Measurements from ENCODE around the gene FHAD1.
"Not testable (repeated sequence)": the region's sequence is repeated elsewhere in the genome, so short reads cannot be mapped to it uniquely, and the experiment has no call there.

Gene FHAD1

DNA sequence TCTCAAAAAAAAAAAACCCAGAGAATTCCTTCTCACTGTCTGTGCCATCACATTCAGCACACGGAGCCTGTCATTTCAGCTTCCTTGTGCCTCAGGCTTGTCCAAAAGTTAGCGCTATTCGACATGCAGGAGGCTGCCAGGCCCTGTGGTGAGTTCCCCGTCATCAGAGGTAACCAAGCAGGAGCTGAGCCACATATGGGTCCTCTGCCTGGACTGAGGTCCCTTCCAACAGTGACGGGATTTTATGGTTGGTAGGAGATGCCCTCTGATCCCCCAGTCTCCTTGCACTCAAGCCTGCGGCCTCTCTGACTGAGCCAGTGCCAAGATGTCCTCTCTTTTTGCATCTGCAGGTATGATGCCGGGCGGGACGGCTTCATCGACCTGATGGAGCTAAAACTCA is 178.5 kb downstream of the FHAD1 start:
- DNase-seq, result no peak

DNA sequence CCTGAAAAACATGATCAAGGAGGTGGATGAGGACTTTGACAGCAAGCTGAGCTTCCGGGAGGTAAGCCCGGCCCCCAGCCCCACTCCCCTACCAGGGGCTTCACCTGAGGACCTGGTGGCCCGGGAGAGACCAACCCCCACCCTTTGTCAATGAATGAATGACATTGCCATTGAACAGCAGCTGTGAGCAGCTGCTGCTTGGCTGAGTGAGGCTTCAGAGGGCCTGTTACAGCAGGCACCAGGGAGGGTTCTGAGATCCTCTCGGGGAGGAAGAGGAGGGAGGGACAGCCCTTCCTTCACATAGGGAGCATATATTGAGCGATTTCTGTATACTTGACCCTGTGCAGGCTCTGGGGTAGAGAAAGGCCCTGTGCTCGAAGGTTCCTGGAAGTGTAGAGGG is 178.9 kb downstream of the FHAD1 start:
- no peak for DNase-seq

DNA sequence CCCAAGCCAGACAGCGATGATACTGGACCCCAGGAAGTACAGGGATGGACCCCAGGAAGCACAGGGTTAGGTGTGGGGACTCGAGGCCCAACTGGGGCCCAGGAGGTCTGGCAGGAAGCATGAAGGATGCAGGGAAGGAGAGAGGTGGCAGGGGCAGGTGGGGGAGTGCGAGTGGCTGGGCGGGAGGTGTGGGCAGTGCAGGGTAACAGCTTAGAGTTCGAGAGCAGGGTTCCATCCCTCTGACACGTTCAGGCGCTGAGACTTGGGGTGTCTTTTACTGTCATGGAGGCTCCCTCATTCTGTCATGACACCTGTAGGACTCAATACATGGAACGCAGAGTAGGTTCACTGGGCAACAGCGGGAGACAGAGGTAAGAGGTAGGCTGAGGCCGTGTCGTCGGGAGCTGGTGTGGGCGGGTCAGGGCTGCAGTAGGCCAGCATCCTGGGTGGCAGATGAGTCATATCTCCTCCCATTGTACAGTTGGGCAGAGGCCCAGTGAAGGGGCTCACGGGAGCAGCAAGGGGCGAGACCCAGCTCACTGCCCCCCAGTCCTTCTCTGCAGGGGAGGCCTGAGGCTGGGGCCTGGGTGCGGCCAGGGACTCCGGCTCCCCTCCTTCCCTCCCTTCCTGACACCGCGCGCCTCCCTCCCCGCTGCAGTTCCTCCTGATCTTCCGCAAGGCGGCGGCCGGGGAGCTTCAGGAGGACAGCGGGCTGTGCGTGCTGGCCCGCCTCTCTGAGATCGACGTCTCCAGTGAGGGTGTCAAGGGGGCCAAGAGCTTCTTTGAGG is 179.7 kb downstream of the FHAD1 start:
- DNase-seq, result no peak

DNA sequence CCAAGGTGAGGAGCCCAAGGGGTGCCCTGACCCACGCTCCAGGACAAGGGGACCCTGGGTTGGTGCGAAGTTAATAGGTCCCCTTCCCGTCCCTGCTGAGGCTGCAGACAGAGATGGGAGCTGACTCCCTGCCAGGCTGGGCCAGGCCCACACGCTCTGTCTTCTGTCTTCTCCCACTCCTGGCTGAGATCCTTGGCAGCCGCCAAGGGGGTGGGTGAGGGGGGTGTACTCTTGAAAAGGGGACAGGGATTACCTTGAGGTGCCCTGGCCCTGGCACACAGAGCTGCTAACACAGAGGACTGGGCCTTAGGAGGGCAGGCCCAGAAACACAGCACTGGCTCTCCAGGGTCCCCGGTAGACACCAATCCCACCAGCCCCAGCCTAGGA is 180.2 kb downstream of the FHAD1 start:
- no peak for DNase-seq

DNA sequence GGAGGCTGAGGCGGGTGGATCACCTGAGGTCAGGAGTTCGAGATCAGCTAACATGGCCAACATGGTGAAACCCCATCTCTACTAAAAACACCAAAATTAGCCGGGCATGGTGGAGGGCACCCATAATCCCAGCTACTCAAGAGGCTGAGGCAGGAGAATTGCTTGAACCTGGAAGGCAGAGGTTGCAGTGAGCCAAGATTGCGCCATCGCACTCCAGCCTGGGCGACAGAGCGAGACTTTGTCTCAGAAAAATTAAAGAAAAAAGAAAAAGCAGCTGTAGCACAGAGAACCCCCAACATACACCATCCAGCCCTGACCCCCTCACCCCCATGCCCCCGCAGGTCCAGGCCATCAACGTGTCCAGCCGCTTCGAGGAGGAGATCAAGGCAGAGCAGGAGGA is 181.2 kb downstream of the FHAD1 start:
- not testable (repeated sequence) for DNase-seq

DNA sequence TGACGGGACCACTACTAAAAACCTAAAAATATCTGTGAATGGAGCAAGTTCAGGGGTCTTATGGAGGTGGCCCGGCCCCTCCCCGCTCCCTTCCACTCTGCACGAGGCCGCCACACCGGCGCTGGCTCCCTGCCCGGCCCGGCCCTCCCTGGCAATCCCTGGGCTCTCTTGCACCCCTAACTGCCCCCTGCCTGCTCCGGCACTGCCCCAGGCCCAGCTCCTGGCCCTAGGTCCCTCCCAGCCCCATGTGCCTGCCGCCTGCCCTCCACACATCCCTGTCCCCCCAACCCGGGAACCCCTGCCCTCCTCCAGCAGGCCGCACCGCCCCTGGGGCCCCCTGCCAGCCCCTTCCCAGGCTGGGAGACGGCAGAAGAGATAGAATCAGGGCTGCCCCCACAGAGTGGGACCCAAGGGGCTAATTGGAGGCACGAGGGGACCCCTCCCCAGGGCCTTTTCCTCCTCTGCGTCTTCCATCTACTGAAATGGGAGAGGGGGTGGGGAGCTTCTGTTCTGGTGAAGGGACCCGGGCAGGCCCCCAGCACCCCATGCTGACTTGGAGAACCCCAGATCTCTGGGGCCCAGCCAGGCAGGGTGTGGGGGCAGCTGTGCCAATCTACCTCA is 181.9 kb downstream of the FHAD1 start:
- DNase-seq, result no peak

DNA sequence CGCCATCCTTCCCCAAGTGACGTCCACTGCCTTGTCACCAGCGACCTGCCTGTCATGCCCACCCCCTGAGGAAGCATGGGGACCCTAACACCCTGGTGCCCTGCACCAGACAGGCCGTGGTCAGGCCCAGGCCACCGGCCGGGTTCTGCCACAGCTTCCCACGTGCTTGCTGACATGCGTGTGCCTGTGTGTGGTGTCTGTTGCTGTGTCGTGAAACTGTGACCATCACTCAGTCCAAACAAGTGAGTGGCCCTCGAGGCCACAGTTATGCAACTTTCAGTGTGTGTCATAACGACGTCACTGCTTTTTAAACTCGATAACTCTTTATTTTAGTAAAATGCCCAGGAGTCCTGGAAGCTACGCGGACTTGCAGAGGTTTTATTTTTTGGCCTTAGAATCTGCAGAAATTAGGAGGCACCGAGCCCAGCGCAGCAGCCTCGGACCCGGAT is 182.7 kb downstream of the FHAD1 start:
- DNase-seq, result no peak

DNA sequence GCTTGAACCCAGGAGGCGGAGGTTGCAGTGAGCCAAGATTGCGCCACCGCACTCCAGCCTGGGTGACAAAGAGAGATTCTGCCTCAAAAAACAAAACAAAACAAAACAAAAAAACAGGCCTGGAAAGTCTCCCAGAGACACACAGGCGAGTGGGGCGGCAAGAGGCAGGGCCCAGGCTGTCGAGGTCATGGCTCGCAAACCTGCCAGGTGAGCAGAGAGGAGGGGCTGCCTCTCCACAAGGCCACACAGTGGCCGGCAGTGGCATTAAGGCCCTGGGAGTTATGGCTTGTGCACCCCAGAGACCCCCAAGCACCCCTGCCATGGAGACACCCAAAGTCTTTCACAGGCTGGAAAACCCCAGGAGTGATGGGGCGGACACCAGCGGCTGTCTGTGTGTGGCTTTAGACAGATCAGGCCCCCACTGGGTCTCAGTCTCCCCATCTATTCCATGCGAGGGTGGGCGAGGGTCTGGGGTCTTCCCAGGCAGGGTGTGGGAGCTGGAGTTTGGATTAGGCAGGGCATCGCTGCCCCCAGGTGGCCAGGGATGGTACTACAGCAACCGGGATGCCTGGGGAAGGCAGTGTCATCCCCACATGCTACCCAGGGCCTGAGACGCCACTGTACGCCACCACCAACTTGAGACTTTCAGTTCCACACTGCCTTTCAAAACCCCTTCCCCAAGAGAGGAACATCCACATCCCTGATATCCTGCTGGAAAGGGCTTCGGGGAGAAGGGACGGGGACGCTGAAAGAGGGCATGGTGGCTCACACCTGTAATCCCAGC is 184.0 kb downstream of the FHAD1 start:
- DNase-seq, result no peak

DNA sequence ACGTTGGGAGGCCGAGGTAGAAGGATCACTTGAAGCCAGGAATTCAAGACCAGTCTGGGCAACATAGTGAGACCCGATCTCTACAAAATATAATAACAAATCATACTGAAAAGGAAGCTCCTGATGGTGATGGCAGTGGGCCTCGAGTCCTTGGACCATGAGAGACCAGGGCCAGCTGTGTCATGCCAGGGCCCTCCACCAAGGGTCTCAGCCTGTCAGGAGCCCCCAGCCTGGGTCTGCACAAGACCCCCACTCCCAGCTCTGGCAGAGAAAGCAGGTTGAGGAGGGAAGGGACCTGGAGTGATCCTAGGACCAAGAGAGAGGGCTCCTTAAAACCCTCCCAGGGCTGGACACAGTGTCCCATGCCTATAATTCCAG is 184.5 kb downstream of the FHAD1 start:
- no peak for DNase-seq

DNA sequence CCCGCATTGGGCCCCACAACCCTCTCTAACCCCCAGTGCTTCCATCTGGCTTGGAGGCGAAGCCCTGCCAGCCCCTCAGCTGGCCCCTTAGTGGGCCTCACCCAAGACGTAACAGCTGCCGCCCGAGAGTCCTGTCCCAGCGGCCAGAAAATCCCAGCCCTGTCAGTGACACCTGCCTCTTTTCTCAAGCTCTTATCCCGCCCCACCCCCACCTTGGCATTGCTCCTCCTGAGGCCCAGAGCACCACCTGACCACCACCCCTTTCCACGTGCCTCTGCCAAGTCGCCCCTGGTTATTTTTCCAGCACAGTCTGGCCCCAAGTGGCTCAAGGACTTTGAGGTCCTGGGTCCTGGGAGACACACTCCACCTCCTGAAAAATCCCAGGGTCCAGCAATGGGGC is 185.3 kb downstream of the FHAD1 start:
- DNase-seq, result no peak

DNA sequence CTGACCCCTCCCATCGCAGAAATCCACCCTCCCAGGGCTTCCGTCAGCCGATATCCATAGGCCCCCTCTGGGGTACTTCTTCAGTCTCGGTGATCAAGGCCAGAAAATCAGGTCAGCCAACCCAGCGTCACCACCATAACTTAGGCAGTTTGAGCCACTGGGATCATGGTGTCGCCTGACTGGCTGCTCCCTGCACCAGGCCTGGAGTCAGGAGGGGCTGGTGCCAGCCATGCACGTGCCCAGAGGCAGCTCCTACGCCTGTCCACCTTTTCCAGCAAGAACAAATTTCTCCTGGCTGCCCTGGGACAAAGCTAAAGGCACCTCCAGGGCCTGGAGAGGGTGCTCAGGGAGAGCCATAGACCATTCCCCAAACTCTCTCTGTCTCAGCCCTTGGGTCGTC is 186.4 kb downstream of the FHAD1 start:
- DNase-seq, result no peak

DNA sequence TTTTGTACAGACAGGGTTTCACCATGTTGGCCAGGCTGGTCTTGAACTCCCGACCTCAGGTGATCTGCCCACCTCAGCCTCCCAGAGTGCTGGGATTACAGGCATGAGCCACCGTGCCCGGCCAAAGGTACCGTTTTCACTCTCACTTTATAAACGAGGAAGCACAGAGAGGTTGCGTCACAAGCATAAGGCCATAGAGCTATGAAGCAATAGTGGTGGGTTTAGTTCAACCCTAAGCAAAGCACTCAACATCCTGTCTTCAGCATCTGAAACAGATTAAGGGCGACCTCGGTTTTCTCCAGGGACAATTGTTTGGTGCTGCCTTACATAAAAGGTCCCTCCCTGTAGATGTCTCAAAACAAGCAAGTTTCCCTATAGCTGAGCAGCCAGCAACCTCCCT is 187.7 kb downstream of the FHAD1 start:
- peak; percentile 95 for DNase-seq

DNA sequence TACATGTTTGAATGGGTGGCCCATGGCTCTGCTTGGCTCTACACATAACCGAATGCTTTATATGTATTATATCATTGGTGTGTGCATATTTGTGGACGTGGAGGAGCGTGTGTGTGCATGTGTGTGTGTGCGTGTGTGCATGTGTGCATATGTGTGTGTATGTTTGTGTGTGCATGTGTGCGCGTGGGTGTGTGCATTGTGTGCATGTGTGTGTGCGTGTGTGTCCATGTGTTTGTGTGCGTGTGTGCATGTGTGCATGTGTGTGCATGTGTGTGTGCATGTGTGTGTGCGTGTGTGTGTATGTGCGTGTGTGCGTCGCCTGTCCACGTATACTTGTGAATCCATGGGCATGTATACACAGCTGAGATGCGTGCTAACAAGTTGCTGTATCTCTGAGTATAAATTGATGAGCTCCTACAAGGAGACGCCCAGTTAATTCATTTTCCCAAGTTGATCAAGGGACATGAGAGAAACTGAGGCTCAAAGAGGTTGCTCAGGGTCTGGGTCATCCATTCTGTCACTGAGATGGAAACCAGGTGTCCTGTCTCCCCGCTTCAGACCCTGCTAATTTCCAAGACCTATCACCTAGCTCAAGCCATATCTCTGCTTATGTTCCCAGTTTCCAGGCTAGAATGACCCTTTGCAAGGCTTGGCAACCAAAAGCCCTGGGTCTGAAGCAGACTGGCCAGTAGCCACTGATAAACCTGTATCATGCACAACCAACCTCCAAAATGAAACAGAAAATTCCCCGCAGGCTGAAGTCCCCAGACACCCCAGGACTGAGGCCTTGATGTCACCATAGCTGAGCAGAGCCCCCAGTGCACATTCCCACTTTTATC is 188.4 kb downstream of the FHAD1 start:
- no peak for DNase-seq

DNA sequence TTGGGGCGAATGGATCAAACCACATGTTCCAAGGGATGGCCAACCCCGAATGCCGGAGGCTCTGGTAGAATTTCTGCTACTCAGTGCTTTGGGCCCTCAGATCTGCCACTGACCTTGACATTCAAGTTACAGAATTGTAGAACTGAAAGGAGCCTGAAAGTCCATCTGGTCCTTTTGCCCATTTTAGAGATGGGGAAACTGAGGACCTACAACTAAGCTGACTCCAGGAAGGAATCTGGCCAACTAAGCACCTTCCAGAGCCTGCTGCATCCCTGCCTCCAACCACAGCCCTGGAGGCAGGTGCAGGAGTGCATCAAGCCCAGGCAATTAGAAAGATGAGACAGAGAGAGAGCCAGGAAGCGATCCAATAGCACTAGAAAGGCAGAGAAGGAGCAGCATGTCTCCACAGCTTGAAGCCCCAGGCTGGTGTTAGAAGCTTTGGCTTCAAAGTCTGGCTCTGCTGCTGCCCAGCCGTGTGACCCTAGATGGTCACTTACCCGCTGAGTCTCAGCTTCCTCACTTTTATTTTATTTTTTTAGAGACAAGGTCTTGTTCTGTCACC is 189.9 kb downstream of the FHAD1 start:
- no peak for DNase-seq

DNA sequence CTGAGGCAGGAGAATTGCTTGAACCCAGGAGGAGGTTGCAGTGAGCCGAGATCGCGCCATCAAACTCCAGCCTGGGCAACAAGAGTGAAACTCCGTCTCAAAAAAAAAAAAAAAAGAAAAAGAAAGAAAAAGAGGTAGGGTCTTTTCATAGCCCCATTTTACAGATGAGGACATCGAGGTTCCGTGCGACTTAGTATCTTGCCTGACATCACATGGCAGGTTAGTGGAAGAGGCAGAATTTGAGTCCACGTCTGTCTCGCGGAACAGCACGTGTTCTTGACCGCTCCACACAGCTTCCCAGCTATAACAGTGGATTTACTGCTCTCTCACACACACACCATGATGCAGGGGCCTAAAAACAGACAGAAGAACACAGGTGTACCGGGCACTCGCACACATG is 192.3 kb downstream of the FHAD1 start:
- no peak for DNase-seq

DNA sequence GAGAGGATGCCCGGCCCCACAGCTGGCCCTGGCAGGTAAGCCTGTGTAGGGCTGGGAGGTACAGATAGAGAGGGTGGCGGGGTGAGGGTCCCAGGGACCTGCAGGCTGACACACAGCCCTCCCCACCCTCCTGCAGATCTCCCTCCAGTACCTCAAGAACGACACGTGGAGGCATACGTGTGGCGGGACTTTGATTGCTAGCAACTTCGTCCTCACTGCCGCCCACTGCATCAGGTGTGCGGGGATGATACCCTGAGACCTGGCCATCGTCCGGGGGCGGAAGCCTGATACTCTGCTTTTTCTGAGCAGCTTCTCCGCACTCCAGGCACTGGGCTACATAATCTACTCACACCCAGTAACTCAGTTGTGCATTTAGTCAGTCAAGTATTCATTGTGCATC is 193.3 kb downstream of the FHAD1 start:
- no peak for DNase-seq

DNA sequence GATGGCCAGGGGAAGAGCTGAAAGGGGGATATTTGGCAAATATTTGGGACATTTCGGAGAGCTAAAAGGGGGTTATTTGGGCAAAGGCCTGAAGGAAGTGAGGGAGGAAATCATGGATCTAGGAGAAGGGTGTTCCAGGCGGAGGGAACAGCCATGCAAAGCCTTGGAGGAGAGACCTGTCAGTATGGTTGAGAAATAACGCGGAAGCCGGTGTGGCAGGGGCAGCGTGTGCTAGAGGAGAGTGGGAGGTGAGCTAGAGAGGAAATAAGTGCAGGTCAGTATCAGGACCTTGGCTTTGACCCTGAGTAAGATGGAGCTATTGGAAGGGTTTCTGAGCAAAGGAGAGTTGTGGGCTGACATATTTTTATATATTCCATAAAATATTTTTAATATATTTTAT is 194.2 kb downstream of the FHAD1 start:
- DNase-seq, result no peak

DNA sequence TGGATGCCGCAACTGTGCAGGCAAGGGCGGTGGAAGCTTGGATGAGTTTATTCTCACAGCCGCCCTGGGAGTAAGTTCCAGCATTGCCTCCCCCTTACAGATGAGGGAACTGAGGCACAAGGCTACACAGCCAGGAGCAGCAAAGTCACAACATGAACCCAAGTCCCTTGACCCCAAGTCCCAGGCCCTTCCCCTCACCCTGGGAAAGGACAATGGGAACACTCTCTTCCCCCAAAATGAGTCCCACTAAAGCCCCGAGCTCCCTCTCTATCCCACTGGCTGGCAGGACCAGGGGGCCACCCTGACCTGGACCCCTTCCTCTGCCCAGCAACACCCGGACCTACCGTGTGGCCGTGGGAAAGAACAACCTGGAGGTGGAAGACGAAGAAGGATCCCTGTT is 195.1 kb downstream of the FHAD1 start:
- no peak for DNase-seq

DNA sequence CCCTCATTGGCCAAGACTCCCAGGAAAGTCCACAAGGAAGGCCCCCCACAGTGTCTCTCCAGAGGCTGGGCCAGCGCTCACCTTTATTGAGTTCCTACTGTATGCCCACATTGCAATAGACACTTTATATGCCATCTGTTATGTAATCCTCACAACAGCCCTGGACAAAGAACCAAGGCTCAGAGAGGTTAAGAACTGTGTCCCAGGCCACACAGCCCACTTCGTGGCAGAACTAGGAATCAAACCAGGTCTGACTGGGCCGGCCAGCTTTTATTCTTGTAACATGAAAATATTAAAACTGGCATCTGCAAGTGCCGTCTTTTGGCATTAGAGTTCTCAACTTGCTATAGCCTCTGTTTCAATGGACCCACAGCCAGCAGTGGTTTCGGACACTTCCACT is 195.7 kb downstream of the FHAD1 start:
- DNase-seq, result no peak

DNA sequence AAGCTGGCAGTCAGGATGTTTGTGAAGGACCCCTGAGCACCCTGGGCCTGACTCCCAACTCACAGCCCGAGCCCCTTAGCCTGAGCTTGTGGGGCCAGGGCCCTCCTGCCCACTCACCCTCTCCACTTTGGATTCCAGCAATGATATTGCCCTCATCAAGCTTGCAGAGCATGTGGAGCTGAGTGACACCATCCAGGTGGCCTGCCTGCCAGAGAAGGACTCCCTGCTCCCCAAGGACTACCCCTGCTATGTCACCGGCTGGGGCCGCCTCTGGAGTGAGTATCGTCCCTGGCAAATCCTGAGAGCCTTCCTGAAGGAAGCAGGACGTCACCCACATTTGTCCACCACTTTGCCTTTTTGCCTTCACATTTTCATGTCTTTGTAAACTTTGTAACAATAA is 196.3 kb downstream of the FHAD1 start:
- DNase-seq, result no peak

DNA sequence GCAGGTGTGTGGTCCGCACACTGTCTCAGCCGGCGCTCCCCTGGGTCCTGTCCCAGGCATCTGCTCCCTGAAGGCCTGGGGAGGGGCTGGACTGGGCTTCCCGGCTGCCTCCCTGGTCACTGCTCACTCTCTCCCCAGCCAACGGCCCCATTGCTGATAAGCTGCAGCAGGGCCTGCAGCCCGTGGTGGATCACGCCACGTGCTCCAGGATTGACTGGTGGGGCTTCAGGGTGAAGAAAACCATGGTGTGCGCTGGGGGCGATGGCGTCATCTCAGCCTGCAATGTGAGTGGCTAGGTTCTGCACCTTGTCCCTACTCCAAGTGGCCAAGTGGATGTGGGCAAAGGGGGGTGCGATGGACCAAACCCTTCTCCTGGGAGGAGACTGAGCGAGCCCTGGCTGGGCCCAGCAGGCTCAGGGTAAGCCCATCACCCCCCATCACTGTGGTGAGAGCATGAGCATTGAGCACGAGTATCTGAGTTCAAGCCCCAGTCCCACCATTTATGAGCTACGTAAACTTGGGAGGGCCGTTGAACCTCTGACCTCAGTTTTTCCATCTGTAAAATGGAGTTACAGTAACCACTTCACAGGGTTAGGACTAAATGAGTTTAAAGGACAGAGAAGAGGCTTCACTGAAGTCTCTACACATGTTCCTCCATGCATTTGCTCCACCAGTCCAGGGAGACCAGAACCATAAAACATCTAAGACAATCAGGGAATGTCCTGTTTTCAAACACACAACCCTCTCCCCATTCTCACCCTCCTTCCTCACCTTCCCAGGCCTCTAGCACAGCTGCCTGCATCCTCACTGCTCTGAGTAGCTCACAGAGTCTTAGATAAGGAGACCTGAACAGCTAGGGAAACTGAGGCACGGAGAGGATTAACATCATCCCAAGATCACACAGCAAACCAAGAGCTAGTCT is 197.7 kb downstream of the FHAD1 start:
- DNase-seq, result no peak
